ENCODE results near the gene GPBP1. TPM values are rescaled to one million over a fixed set of nuclear protein-coding genes. Genes with fewer than 3 reads are reported as not detected.

The GPBP1 gene
- total RNA-seq, 1 donor from 2014 or later, result 71.0 TPM

GRCh38 chr5:57207007-57207653 lies 33.3 kb downstream of the GPBP1 start:
- H3K9me3 ChIP-seq (ENCODE audit: control insufficient read depth in 3 of 3, low read length in 3 of 3), result no peaks in the 10 kb centered on the region
- no peak overlapping the region for H3K27ac ChIP-seq (ENCODE audit: low read depth, low read length)
- H3K36me3 ChIP-seq (ENCODE audit: control insufficient read depth in 3 of 3, insufficient read depth in 3 of 3, low read length in 3 of 3), result no peaks in the 10 kb centered on the region
- H3K27me3 ChIP-seq (ENCODE audit: control insufficient read depth in 3 of 3, insufficient read depth in 3 of 3, low read length in 3 of 3), result no peaks in the 10 kb centered on the region
- no peak overlapping the region for H3K9ac ChIP-seq (ENCODE audit: low read depth in 1 of 3, low read length in 3 of 3)
- H3K4me1 ChIP-seq (ENCODE audit: control insufficient read depth in 3 of 3, insufficient read depth in 3 of 3, low read length in 3 of 3), result peaks cover 24% of the 10 kb centered on the region in 3 donors
- H3K4me3 ChIP-seq (ENCODE audit: low read length in 3 of 3), result no peak overlapping the region

- no peaks in the 10 kb centered on the region for H3K36me3 ChIP-seq (ENCODE audit: control insufficient read depth in 3 of 3, insufficient read depth in 3 of 3, low read length in 3 of 3)
- no peak overlapping the region for H3K27ac ChIP-seq (ENCODE audit: low read depth, low read length)
- H3K4me1 ChIP-seq (ENCODE audit: control insufficient read depth in 3 of 3, insufficient read depth in 3 of 3, low read length in 3 of 3), result peaks cover 20 to 23% (median 22%) of the 10 kb centered on the region in 3 donors
Measured at GRCh38 chr5:57207681-57208080, 33.8 kb downstream of the GPBP1 start.

GRCh38 chr5:57209316-57210040 lies 35.6 kb downstream of the GPBP1 start:
- H3K4me3 ChIP-seq (ENCODE audit: low read length in 3 of 3), result no peak overlapping the region
- peaks cover 0 to 2% (median 0%) of the 10 kb centered on the region in 3 donors for H3K36me3 ChIP-seq (ENCODE audit: control insufficient read depth in 3 of 3, insufficient read depth in 3 of 3, low read length in 3 of 3)
- no peak overlapping the region for H3K9ac ChIP-seq (ENCODE audit: low read depth in 1 of 3, low read length in 3 of 3)
- H3K27ac ChIP-seq (ENCODE audit: low read depth, low read length), result no peak overlapping the region
- no peaks in the 10 kb centered on the region for H3K27me3 ChIP-seq (ENCODE audit: control insufficient read depth in 3 of 3, insufficient read depth in 3 of 3, low read length in 3 of 3)
- no peaks in the 10 kb centered on the region for H3K9me3 ChIP-seq (ENCODE audit: control insufficient read depth in 3 of 3, low read length in 3 of 3)
- peaks cover 19 to 24% (median 20%) of the 10 kb centered on the region in 3 donors for H3K4me1 ChIP-seq (ENCODE audit: control insufficient read depth in 3 of 3, insufficient read depth in 3 of 3, low read length in 3 of 3)

More at GRCh38 chr5:57207681-57208080, 33.8 kb downstream of the GPBP1 start:
- peak overlapping the region in 1 of 3 donors; percentile 41 for H3K4me3 ChIP-seq (ENCODE audit: low read length in 3 of 3)
- H3K27me3 ChIP-seq (ENCODE audit: control insufficient read depth in 3 of 3, insufficient read depth in 3 of 3, low read length in 3 of 3), result no peaks in the 10 kb centered on the region
- peak overlapping the region in 1 of 3 donors; percentile 16 for H3K9ac ChIP-seq (ENCODE audit: low read depth in 1 of 3, low read length in 3 of 3)
- no peaks in the 10 kb centered on the region for H3K9me3 ChIP-seq (ENCODE audit: control insufficient read depth in 3 of 3, low read length in 3 of 3)

GRCh38 chr5:57210633-57211032 lies 36.8 kb downstream of the GPBP1 start:
- Histone ChIP-seq H3K4me3 (ENCODE audit: low read length in 3 of 3) (no peak overlapping the region), H3K9ac (ENCODE audit: low read depth in 1 of 3, low read length in 3 of 3) (no peak overlapping the region), H3K27ac (ENCODE audit: low read depth, low read length) (no peak overlapping the region), H3K36me3 (ENCODE audit: control insufficient read depth in 3 of 3, insufficient read depth in 3 of 3, low read length in 3 of 3) (peaks cover 3 to 10% (median 8%) of the 10 kb centered on the region in 3 donors), H3K27me3 (ENCODE audit: control insufficient read depth in 3 of 3, insufficient read depth in 3 of 3, low read length in 3 of 3) (no peaks in the 10 kb centered on the region), H3K9me3 (ENCODE audit: control insufficient read depth in 3 of 3, low read length in 3 of 3) (no peaks in the 10 kb centered on the region), H3K4me1 (ENCODE audit: control insufficient read depth in 3 of 3, insufficient read depth in 3 of 3, low read length in 3 of 3) (peaks cover 19 to 24% (median 20%) of the 10 kb centered on the region in 3 donors)

- H3K4me3 ChIP-seq (ENCODE audit: low read length in 3 of 3), result no peak overlapping the region
- peaks cover 19 to 24% (median 20%) of the 10 kb centered on the region in 3 donors for H3K4me1 ChIP-seq (ENCODE audit: control insufficient read depth in 3 of 3, insufficient read depth in 3 of 3, low read length in 3 of 3)
- H3K9ac ChIP-seq (ENCODE audit: low read depth in 1 of 3, low read length in 3 of 3), result no peak overlapping the region
- peaks cover 3 to 14% (median 9%) of the 10 kb centered on the region in 3 donors for H3K36me3 ChIP-seq (ENCODE audit: control insufficient read depth in 3 of 3, insufficient read depth in 3 of 3, low read length in 3 of 3)
- H3K27ac ChIP-seq (ENCODE audit: low read depth, low read length), result no peak overlapping the region
- H3K9me3 ChIP-seq (ENCODE audit: control insufficient read depth in 3 of 3, low read length in 3 of 3), result no peaks in the 10 kb centered on the region
- H3K27me3 ChIP-seq (ENCODE audit: control insufficient read depth in 3 of 3, insufficient read depth in 3 of 3, low read length in 3 of 3), result no peaks in the 10 kb centered on the region
Measured at GRCh38 chr5:57211039-57211438, 37.2 kb downstream of the GPBP1 start.

- Histone ChIP-seq H3K9me3 (ENCODE audit: control insufficient read depth in 3 of 3, low read length in 3 of 3) (no peaks in the 10 kb centered on the region), H3K9ac (ENCODE audit: low read depth in 1 of 3, low read length in 3 of 3) (no peak overlapping the region), H3K4me1 (ENCODE audit: control insufficient read depth in 3 of 3, insufficient read depth in 3 of 3, low read length in 3 of 3) (peaks cover 2 to 4% (median 2%) of the 10 kb centered on the region in 3 donors), H3K36me3 (ENCODE audit: control insufficient read depth in 3 of 3, insufficient read depth in 3 of 3, low read length in 3 of 3) (peaks cover 7 to 18% (median 13%) of the 10 kb centered on the region in 3 donors), H3K4me3 (ENCODE audit: low read length in 3 of 3) (no peak overlapping the region), H3K27ac (ENCODE audit: low read depth, low read length) (no peak overlapping the region), H3K27me3 (ENCODE audit: control insufficient read depth in 3 of 3, insufficient read depth in 3 of 3, low read length in 3 of 3) (no peaks in the 10 kb centered on the region)
Measured at GRCh38 chr5:57215629-57216195, 41.9 kb downstream of the GPBP1 start.

- no peak overlapping the region for H3K9ac ChIP-seq (ENCODE audit: low read depth in 1 of 3, low read length in 3 of 3)
- peaks cover 7 to 18% (median 13%) of the 10 kb centered on the region in 3 donors for H3K36me3 ChIP-seq (ENCODE audit: control insufficient read depth in 3 of 3, insufficient read depth in 3 of 3, low read length in 3 of 3)
- no peak overlapping the region for H3K27ac ChIP-seq (ENCODE audit: low read depth, low read length)
- H3K9me3 ChIP-seq (ENCODE audit: control insufficient read depth in 3 of 3, low read length in 3 of 3), result no peaks in the 10 kb centered on the region
- no peak overlapping the region for H3K4me3 ChIP-seq (ENCODE audit: low read length in 3 of 3)
- H3K4me1 ChIP-seq (ENCODE audit: control insufficient read depth in 3 of 3, insufficient read depth in 3 of 3, low read length in 3 of 3), result peaks cover 0 to 2% (median 0%) of the 10 kb centered on the region in 3 donors
- no peaks in the 10 kb centered on the region for H3K27me3 ChIP-seq (ENCODE audit: control insufficient read depth in 3 of 3, insufficient read depth in 3 of 3, low read length in 3 of 3)
Measured at GRCh38 chr5:57216714-57217113, 42.9 kb downstream of the GPBP1 start.

- Histone ChIP-seq H3K4me1 (ENCODE audit: control insufficient read depth in 3 of 3, insufficient read depth in 3 of 3, low read length in 3 of 3) (no peaks in the 10 kb centered on the region), H3K27me3 (ENCODE audit: control insufficient read depth in 3 of 3, insufficient read depth in 3 of 3, low read length in 3 of 3) (no peaks in the 10 kb centered on the region), H3K9me3 (ENCODE audit: control insufficient read depth in 3 of 3, low read length in 3 of 3) (no peaks in the 10 kb centered on the region), H3K36me3 (ENCODE audit: control insufficient read depth in 3 of 3, insufficient read depth in 3 of 3, low read length in 3 of 3) (peaks cover 7 to 16% (median 13%) of the 10 kb centered on the region in 3 donors), H3K4me3 (ENCODE audit: low read length in 3 of 3) (no peak overlapping the region), H3K27ac (ENCODE audit: low read depth, low read length) (no peak overlapping the region), H3K9ac (ENCODE audit: low read depth in 1 of 3, low read length in 3 of 3) (no peak overlapping the region)
Measured at GRCh38 chr5:57219386-57219785, 45.5 kb downstream of the GPBP1 start.

- no peak overlapping the region for H3K4me3 ChIP-seq (ENCODE audit: low read length in 3 of 3)
- H3K36me3 ChIP-seq (ENCODE audit: control insufficient read depth in 3 of 3, insufficient read depth in 3 of 3, low read length in 3 of 3), result peaks cover 3 to 4% (median 3%) of the 10 kb centered on the region in 3 donors
- no peaks in the 10 kb centered on the region for H3K9me3 ChIP-seq (ENCODE audit: control insufficient read depth in 3 of 3, low read length in 3 of 3)
- no peaks in the 10 kb centered on the region for H3K27me3 ChIP-seq (ENCODE audit: control insufficient read depth in 3 of 3, insufficient read depth in 3 of 3, low read length in 3 of 3)
- H3K27ac ChIP-seq (ENCODE audit: low read depth, low read length), result no peak overlapping the region
- no peaks in the 10 kb centered on the region for H3K4me1 ChIP-seq (ENCODE audit: control insufficient read depth in 3 of 3, insufficient read depth in 3 of 3, low read length in 3 of 3)
- no peak overlapping the region for H3K9ac ChIP-seq (ENCODE audit: low read depth in 1 of 3, low read length in 3 of 3)
Measured at GRCh38 chr5:57221049-57221568, 47.2 kb downstream of the GPBP1 start.

GRCh38 chr5:57225553-57225952 lies 51.7 kb downstream of the GPBP1 start:
- no peak overlapping the region for H3K9ac ChIP-seq (ENCODE audit: low read depth in 1 of 3, low read length in 3 of 3)
- no peaks in the 10 kb centered on the region for H3K36me3 ChIP-seq (ENCODE audit: control insufficient read depth in 3 of 3, insufficient read depth in 3 of 3, low read length in 3 of 3)
- H3K9me3 ChIP-seq (ENCODE audit: control insufficient read depth in 3 of 3, low read length in 3 of 3), result no peaks in the 10 kb centered on the region
- no peak overlapping the region for H3K4me3 ChIP-seq (ENCODE audit: low read length in 3 of 3)
- no peaks in the 10 kb centered on the region for H3K27me3 ChIP-seq (ENCODE audit: control insufficient read depth in 3 of 3, insufficient read depth in 3 of 3, low read length in 3 of 3)
- H3K4me1 ChIP-seq (ENCODE audit: control insufficient read depth in 3 of 3, insufficient read depth in 3 of 3, low read length in 3 of 3), result no peaks in the 10 kb centered on the region
- H3K27ac ChIP-seq (ENCODE audit: low read depth, low read length), result no peak overlapping the region
